HEK293 (cell line): ENCODE measurements around the gene MAGED1.

Experiments used
- REPIN1 ChIP-seq: fragments of 450-650 bp; formaldehyde crosslinking; IDR thresholded peaks from 2 replicates; pipeline ENCODE4 v1.5.1; 2017; ENCODE audit warnings: missing biosample characterization, missing genetic modification characterization, low read depth
- TCF7L2 ChIP-seq: IDR thresholded peaks from 2 replicates; pipeline ENCODE4 v1.6.1; 2011; ENCODE audit warnings: low read depth, mild to moderate bottlenecking, inconsistent platforms, low read length, moderate library complexity, borderline replicate concordance
- YY1 ChIP-seq: fragments of 450-650 bp; formaldehyde crosslinking; IDR thresholded peaks from 2 replicates; pipeline ENCODE4 v1.5.1; 2018; ENCODE audit warnings: missing biosample characterization, missing genetic modification characterization
- ZBTB26 ChIP-seq: fragments of 450-650 bp; formaldehyde crosslinking; optimal IDR thresholded peaks from 2 replicates; pipeline ENCODE3; 2016; ENCODE audit warnings: missing biosample characterization, mild to moderate bottlenecking, missing genetic modification characterization
- ZNF10 ChIP-seq: fragments of 450-650 bp; formaldehyde crosslinking; IDR thresholded peaks from 2 replicates; pipeline ENCODE4 v1.5.1; 2017; ENCODE audit warnings: missing biosample characterization, missing genetic modification characterization
- ZNF157 ChIP-seq: fragments of 450-650 bp; formaldehyde crosslinking; IDR thresholded peaks from 2 replicates; pipeline ENCODE4 v1.5.1; 2016; ENCODE audit warnings: missing biosample characterization, missing genetic modification characterization
- ZNF26 ChIP-seq: fragments of 450-650 bp; formaldehyde crosslinking; IDR thresholded peaks from 2 replicates; pipeline ENCODE4 v1.5.1; 2016; ENCODE audit warnings: missing biosample characterization, missing genetic modification characterization
- ZNF274 ChIP-seq, 2 experiments: fragments of 200-500 bp in 1 of 2; fragments of 450-650 bp in 1 of 2; sonication (Bioruptor generic) in 1 of 2; formaldehyde crosslinking in 1 of 2; IDR thresholded peaks; 2 replicates each; pipeline versions ENCODE4 v1.5.1 to v1.6.1; 2014 to 2016; ENCODE audit warnings: borderline replicate concordance in 1 of 2, inconsistent platforms in 1 of 2, low read length in 1 of 2, missing biosample characterization in 1 of 2, missing genetic modification characterization in 1 of 2
- ZNF280D ChIP-seq: fragments of 450-650 bp; formaldehyde crosslinking; IDR thresholded peaks from 2 replicates; pipeline ENCODE4 v1.5.1; 2016; ENCODE audit warnings: missing biosample characterization, missing genetic modification characterization
- ZNF843 ChIP-seq: fragments of 450-650 bp; formaldehyde crosslinking; IDR thresholded peaks from 2 replicates; pipeline ENCODE4 v1.5.1; 2016; ENCODE audit warnings: missing biosample characterization, missing genetic modification characterization
- TF ChIP-seq, protein P1 (sequence below): fragments of 450-650 bp; formaldehyde crosslinking; IDR thresholded peaks from 2 replicates; pipeline ENCODE4 v1.5.1; 2016; ENCODE audit warnings: missing biosample characterization, missing genetic modification characterization
- TF ChIP-seq, protein P2 (sequence below): fragments of 450-650 bp; formaldehyde crosslinking; IDR thresholded peaks from 2 replicates; pipeline ENCODE4 v1.5.1; 2016; ENCODE audit warnings: missing biosample characterization, missing genetic modification characterization

DNA sequence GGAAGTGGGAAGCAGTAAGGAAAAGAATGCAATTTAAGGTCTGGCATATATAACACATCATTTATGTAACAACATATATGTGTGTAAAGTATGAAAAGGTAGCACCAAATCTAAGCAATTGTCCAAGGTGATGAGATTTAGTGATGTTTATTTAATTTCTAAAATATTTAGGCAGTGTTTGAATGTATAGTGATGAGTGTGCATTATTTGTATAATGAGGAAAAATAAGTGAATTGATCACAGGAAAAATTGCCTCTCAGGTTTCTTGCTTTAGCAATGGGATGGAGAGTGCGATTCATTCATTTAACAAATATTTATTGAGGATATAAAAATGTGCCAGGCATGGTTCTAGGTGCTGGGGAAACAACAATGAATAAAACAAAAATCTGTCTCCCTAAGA, 2.2 kb upstream of the MAGED1 start:
- TF ChIP-seq, protein P1, sequence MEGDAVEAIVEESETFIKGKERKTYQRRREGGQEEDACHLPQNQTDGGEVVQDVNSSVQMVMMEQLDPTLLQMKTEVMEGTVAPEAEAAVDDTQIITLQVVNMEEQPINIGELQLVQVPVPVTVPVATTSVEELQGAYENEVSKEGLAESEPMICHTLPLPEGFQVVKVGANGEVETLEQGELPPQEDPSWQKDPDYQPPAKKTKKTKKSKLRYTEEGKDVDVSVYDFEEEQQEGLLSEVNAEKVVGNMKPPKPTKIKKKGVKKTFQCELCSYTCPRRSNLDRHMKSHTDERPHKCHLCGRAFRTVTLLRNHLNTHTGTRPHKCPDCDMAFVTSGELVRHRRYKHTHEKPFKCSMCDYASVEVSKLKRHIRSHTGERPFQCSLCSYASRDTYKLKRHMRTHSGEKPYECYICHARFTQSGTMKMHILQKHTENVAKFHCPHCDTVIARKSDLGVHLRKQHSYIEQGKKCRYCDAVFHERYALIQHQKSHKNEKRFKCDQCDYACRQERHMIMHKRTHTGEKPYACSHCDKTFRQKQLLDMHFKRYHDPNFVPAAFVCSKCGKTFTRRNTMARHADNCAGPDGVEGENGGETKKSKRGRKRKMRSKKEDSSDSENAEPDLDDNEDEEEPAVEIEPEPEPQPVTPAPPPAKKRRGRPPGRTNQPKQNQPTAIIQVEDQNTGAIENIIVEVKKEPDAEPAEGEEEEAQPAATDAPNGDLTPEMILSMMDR (tag by site-specific recombination) = no peak
- TF ChIP-seq ZNF26 (tag by site-specific recombination) (no peak), ZBTB26 (tag by site-specific recombination) (no peak), ZNF10 (no peak), TCF7L2 (no peak), ZNF843 (tag by site-specific recombination) (no peak), REPIN1 (tag by site-specific recombination) (no peak), YY1 (tag by site-specific recombination) (no peak), ZNF274 (IDR thresholded peaks at IDR 0.05; ENCODE audit: low read length) (no peak), ZNF274 (tag by site-specific recombination; IDR thresholded peaks at IDR 0.05; ENCODE audit: borderline replicate concordance) (no peak), ZNF157 (tag by site-specific recombination) (no peak), ZNF280D (tag by site-specific recombination) (no peak)
- TF ChIP-seq, protein P2, sequence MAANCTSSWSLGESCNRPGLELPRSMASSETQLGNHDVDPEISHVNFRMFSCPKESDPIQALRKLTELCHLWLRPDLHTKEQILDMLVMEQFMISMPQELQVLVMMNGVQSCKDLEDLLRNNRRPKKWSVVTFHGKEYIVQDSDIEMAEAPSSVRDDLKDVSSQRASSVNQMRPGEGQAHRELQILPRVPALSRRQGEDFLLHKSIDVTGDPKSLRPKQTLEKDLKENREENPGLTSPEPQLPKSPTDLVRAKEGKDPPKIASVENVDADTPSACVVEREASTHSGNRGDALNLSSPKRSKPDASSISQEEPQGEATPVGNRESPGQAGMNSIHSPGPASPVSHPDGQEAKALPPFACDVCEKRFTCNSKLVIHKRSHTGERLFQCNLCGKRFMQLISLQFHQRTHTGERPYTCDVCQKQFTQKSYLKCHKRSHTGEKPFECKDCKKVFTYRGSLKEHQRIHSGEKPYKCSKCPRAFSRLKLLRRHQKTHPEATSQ (tag by site-specific recombination) = no peak
